Caki2 (cell line): ENCODE data around the gene ACOX3. TPM values are rescaled to one million over a fixed set of nuclear protein-coding genes. Genes with fewer than 3 reads are reported as not detected.
"Not testable (repeated sequence)": the region's sequence is repeated elsewhere in the genome, so short reads cannot be mapped to it uniquely, and the experiment has no call there.

Source experiments
- DNase-seq: peaks from one replicate; pipeline ENCODE4 v3.0.0-alpha.2; 2015; ENCODE audit warnings: low read depth
- in situ Hi-C: cut with HindIII; loops from 2 replicates; pipeline ENCODE4 v1.10.0; 2016; ENCODE audit warnings: low sequenced_read_pairs, low pct_unique_long_range_greater_than_20kb, mixed read lengths
- total RNA-seq: library from RNA; depleted of rRNA; stranded (reverse); fragments of >200 nt; shearing (Covaris generic); gene quantifications from 2 replicates; pipeline ENCODE4 v1.2.3, GENCODE V29; 2014; ENCODE audit warnings: low replicate concordance

Gene ACOX3
- total RNA-seq, 1 experiment from 2014 or later: 7.3 TPM

DNA sequence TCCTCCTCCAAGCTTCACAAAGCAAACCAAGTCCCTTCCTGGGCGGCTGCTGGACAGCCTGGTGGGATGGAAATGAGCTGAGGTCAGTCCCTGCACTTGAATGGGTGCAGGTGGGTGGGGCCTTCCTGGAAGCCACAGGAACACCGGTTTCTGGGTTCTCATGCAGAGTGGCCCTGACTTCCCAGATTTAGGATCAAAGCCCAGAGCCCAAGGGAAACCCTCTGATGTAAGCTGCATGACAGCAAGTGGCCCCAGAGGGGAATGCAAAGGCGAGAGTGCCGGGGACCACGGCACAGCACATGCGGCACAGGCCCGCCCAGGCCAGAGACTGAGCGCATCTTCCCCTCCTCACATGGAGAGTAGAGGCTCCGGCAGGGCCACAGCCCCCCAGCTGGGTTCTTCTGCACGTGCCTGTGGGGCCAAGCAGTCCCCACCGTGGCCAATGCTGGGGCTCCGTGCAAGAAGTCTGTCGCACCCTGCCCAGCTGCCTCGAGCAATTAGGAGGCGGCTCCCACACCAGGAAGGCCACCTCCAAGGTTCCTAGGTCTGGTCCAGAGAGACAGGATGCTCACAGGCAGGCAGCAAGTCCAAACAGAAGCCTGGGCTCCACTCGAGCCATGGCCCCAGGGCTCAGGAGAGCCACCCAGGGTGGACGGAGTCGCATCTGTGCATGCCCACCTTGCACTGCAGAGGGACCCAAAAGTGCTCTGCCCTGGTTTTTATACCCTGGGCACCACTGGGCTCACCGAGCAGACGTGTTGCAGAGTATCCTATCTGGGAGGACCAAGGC is 88.0 kb downstream of the ACOX3 start:
- no peak for DNase-seq

DNA sequence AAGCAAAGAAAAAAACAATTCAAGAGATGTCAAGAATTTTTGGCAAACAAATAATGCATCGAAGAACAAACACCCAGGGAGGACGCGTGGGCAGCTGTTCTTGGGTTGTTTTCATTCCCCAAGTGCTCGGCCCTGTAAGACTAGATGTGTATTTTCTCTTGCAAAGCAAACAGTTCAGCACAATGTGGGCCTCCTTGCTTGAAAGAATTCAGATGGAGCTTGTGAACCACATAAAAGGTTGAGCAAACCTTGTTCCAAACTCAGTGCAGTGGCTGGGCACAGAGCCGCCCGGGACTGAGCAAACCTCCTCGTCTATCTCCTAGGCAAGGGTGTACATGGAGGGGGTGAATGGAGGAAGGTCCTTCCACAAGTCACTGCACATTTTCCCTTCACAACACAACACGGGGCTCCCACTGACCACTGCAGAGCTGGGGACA is 88.6 kb downstream of the ACOX3 start:
- no peak for DNase-seq
- in situ Hi-C loops: no loop called here

More for the DNA sequence above, 88.0 kb downstream of the ACOX3 start:
- in situ Hi-C loops: no loop called here

DNA sequence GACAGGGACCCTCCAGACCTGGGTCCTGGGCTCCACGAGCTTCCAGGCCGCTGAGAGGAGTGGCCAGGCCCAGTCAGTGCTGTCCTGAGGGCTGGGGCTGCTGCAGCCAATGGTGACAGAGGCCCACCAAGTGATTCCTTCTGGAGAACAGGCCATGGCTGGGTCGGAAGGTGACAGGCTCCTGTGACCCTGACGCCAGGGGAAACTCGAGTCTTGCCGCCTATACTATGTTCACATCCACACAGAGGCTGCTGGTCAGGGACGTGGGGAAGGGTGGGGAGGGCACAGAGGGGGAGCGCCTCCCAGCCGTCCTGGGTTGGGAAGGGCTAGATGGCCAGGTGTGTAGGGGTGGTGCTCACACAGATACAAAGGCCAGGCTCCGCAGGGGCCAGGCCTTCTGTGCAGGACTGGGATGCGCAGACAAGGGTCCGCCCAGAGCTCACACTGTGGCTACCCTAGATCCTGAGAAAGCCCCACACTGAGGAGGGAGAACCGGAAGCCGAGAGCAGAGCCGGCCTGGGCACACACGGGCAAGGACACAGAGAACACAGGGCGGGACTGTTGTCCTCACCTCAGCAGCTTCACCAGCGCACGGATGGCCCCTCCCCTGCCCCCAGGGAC is 89.6 kb downstream of the ACOX3 start:
- no peak for DNase-seq
- in situ Hi-C loops: no loop called here

DNA sequence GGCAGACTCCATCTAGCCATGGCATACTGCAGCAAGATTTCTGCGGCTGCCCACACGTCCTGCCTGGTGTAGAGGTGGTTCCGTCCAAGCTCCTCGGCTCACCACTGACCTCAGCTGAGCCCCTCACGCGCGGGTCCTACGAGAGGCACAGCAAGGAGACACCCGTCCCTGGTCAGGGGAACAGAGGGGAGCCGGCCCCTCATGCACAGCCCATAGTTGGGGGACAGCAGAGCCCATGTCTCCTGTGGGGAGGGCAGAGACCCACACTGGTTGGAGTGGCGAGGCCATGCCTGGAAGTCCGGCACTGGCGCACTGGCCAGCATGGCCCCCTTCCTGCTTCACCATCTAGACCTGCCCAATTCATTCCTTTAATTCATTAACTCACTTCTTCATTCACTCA is 90.2 kb downstream of the ACOX3 start:
- no peak for DNase-seq
- in situ Hi-C loops: no loop called here

DNA sequence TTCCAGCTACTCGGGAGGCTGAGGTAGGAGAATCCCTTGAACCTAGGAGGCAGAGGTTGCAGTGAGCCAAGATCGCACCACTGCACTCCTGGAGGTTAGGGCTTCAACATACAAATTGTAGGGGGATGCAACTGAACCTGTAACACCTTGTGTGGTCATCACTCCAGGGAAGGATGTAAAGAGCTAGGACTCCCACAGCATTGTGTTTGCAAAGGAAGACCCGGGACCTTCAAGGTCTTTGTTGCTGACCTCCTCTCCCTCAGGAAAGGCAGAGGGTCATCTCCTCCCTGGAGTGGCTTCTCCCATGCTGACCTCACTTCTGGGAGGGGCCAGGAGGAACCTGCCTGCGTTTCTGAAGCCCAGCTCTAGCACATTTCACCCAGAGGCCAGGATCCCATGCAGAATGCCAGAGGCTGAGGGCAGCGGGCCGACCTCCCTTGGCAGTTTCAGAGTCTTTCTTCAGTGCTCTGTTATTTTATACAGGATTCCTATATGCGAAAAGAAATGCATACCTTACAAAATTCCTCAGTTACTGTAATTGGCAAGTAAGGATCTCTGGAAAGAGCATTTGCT is 90.8 kb downstream of the ACOX3 start:
- DNase-seq: no peak
- in situ Hi-C loops: no loop called here

DNA sequence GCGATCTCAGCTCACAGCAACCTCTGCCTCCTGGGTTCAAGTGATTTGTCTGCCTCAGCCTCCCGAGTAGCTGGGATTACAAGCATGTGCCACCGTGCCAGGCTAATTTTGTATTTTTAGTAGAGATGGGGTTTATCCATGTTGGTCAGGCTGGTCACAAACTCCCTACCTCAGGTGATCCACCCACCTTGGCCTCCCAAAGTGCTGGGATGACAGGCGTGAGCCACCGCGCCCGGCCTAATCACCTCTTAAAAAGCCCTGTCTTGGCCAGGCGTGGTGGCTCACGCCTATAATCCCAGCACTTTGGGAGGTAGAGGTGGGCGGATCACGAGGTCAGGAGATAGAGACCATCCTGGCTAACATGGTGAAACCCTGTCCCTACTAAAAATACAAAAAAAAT is 91.3 kb downstream of the ACOX3 start:
- DNase-seq, in situ Hi-C loops: not testable (repeated sequence)

DNA sequence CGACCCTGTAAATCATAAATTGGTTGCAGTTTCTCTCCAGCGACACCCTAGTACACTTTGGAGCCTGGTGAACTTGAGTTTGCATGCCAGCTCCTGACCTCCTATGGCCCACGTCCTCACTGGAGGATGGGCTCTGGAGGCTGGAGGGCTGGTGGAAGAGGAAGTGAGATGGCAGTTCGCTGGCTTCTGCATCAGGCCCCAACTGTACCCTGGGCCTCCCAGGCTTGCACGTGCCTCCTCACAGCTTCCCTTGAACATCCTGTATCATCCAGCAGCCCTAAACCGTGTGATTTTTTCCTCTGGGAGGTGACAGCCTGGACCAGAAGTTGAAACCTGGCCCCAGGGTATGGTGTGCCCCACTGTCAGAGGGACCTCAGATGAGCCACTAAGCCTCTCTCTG is 92.5 kb downstream of the ACOX3 start:
- DNase-seq: no peak
- in situ Hi-C loops: no loop called here

DNA sequence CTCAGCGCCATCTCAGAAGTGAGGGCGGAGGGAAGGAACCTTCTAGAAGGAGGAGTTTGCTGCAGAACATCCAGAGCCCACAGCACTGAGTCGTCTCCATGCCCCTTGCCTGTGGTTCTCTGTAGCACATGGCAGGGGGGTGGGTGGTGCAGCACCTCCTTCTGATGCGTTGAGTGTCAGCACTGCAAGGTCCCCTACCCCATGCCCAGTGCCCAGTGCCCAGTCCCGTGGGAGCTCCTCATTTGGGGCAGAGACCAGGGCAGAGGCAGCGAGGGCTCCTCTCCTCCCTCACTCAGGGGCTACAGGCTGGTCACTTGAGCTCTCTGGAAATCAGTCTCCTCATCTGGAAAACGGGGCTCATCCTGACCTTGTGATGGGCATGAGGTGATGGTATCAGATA is 92.9 kb downstream of the ACOX3 start:
- DNase-seq: no peak
- in situ Hi-C loops: no loop called here

DNA sequence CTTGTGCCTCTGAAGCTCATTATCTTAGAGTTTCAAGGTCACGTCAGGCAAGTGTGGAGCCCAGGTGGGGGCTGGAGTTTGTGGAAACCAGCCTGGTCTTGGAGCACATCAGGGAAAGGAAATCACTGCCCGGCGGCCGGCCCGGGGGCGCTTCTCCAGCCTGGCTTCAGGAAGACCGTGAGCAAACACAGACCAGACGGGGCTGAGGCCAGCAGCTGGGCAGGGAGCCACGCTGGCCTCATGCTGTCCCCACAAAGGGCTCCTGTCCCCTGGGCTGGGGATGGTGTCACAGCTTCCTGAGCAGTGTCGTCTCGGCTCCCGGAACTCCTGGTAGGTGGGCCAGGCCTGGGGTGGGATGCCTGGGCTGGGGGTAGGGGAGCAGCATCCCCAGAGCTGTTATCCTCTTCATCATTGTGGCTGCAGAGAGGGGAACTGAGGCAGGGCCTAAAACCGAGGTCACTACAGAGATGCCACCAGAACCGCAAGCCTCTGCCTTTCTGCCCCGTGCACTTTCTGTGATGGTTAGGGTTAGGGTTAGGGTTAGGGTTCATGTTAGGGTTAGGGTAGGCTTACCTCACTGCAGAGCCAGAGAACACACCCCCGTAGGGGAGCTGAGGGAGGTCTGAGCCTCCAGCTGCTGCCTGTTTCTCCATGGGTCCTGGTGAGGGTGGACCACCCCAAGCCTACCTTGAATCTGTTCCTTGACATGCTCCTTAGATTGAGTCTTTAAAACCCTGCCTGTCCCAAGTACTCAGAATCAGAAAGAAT is 93.5 kb downstream of the ACOX3 start:
- no peak for DNase-seq
- in situ Hi-C loops: no loop called here

DNA sequence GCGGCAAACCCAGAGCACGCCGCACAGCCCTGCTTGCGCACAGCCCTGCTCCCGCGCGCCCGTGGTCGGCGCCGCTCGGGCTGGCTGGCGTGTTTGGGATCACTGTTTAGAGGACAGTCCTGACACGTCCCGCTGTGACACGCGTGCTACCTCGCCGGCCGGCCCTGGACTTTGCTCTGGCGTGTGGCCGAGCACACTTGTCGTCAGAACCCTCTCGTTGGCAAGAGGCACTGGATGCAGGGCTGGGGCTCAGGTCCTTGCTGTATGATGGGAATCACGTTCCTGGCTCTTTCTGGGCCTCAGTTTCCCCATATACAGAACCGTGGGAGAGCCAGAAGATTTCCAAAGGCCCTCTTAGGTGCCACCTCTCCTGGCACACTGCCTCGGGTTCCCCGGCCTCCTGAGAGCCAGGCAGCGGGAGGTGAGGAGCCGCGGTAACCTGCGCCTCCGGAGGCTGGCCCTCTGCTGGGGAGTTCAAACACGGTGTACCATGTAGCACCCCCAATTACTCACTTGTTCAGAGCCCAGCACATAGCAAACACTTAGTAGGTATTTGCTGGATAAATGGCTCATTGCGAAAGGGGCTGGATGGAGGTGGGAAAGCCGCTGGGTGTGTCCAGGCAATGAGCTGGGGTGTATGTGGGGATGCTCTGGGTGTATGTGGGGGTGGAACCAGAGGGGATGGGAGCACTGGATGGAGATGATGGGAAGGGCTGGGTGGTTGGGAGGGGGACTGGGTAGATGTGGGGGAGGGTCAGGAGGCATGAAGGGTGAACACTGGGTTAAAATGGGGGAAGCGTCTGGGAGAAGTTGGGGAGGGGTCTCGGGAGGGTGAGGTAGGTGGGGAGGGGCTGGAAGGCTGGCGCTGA is 94.3 kb downstream of the ACOX3 start:
- in situ Hi-C loops: no loop called here
- no peak for DNase-seq

DNA sequence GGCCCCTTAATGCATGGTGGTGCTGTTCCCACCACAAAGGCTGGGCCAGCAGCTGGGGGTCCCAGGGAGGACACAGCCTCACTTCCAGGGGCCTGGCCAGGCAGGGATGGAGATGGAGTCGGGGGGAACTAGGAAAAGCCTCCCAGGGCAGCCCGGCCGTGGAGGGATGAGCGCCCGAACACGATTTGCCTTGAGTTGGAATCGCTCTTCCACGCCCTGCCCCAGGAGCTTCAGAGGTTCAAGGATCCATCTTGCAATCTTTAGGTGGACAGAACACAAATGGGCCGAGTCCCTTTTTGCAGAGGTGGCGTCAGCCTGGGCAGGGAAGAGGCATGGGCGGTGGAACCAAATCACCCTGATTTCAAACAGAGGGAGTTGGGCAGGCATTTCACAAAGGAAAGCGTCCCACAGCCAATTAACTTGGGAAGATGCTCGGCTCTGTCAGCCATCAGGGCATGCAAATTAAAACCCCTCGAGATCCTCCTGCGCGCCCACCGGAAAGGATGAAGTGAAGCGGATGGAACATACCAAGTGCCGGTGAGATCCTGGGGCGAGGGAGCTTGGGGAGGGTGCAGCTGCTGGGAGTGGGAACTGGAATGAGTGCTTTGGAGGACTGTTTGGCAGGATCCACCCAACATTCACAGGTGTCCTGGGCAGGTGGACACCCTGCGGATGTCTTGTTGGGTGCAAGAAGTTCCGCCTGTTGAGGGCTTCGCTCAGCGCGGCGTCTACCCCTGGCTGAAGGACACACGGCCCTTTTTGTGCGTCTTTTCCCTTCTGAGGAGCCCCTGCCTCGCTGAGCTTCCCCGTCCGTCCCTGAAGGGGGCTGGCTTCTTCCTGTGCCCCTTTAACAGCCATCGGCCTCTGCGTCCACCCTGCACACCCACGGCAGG is 95.2 kb downstream of the ACOX3 start:
- in situ Hi-C loops: no loop called here
- no peak for DNase-seq

DNA sequence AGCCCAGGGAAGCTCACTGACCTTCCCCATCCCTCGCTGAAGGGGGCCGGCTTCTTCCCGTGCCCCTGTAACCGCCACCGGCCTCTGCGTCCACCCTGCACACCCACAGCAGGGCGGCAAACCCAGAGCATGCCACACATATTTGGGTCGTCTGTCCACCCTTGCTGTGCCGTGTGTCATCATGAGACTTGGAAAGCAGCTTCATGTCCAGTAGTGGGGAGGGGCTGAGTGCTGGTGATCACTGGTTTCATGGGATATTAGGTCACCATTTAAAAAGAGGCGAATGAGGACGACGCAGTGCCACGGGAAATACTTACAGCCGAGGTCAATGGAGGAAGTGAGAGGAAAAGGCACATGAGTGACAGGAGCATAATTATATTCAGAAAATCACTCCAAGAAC is 96.1 kb downstream of the ACOX3 start:
- no peak for DNase-seq

DNA sequence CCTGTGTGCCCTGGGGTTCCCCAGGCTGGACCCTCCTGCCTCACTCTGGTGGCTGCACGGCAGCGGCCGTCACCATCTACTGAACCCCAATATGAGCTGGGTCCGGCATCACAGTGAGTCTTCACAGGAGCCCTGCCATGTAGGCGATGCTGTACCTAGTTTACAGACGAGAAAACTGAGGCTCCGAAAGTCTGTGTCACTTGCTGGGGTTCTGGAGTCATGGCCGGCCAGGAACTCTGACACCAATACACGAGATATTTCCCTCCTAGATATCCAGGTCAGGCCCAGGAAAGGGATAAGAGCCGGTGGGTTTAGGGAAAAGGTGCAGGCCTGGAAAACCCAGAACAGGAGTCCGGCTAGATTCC is 96.6 kb downstream of the ACOX3 start:
- DNase-seq: no peak
- in situ Hi-C loops: no loop called here

More for the DNA sequence above, 96.1 kb downstream of the ACOX3 start:
- in situ Hi-C loops: no loop called here

DNA sequence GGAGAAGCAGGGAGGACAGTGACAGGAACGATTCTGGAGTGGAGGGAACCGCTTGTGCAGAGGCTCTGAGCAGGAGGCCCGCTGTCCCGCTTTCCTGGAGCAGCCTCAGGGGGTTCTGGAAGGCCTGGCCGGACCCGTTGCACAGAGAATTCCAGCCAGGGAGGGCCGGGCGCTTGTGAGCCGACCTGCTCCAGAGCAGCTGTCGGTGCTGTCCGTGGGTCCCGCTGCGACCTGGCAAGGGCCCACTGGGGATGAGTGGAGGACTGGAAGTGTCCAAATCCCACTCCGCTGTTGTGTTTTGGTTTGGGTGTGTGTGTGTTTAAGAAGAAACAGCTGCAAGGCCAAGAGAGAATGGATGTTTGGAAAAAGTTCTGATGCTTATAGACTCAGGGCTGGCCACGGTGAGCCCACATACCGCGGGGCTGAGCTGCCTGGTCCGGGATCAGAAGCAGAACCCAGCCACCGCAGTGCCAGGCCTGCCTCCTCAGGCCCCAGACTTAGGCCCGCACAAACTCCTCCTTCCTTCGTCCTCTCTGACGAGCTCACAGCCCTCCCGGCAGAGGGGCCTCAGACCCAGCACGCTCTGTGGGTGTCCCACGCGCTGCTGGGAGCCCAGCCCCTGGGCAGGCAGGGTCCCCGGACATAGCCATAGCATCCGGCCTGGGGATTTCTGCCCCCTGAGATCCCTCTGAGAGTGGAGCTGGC is 97.1 kb downstream of the ACOX3 start:
- in situ Hi-C loops: no loop called here
- no peak for DNase-seq

DNA sequence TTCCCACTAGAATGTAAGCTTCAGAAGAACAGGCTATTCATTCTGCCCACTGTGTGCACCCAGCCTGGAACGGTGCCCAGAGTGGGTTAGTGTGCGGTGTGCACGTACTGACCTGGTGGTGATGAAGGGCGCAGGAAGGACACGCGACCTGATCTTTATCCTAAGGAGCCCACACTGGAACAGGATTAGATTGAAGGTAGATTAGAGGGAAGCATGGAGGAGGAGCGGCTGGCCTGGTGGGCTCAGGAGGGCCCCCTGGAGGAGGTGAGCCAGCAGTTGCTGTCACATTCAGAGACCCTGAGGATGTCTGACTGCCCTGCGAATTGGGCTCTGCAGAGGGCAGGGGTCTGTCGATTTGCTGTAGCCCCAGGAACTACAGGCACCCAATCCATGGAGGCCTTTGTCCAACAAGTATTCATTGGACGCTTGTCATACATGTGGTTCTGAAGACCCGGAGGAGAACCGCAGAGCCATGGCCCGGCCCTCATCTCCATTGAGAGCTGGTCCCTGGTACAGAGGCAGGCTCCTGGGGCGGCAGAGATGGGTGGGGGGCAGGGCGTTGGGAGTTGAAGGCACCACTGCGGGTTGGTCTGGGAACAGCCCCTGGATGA is 97.8 kb downstream of the ACOX3 start:
- in situ Hi-C loops: no loop called here
- no peak for DNase-seq

DNA sequence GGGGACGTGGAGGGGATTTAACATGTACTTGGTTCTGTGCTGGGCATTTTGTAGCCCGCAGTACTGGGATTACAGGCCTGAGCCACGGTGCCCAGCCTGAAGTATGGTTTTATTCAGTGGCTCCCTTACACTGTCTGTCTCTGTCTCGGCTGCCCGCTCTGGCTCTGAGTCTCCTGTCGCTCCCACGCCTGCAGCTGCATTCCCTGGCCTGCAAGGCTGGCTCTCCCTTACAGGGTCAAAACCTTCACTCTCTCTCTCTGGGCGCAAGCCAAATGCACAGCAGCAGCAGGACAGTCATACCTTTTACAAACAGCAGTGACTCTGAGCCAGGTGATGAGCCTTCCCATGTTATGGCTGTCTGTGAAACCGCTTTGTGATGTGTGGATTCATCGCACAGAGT is 98.8 kb downstream of the ACOX3 start:
- DNase-seq: no peak
- in situ Hi-C loops: no loop called here
